HG03095 (cell line): ENCODE data around the gene LYZ.
A peak's percentile ranks its signal among the peaks of the same experiment; 100 is the strongest.

Experiments
- ATAC-seq: cut with Tn5 transposase; IDR thresholded peaks from one replicate; pipeline ENCODE4 v1.9.1; 2021; ENCODE audit warnings: moderate library complexity; ENCODE audit not compliant: unreplicated experiment

The LYZ gene

DNA sequence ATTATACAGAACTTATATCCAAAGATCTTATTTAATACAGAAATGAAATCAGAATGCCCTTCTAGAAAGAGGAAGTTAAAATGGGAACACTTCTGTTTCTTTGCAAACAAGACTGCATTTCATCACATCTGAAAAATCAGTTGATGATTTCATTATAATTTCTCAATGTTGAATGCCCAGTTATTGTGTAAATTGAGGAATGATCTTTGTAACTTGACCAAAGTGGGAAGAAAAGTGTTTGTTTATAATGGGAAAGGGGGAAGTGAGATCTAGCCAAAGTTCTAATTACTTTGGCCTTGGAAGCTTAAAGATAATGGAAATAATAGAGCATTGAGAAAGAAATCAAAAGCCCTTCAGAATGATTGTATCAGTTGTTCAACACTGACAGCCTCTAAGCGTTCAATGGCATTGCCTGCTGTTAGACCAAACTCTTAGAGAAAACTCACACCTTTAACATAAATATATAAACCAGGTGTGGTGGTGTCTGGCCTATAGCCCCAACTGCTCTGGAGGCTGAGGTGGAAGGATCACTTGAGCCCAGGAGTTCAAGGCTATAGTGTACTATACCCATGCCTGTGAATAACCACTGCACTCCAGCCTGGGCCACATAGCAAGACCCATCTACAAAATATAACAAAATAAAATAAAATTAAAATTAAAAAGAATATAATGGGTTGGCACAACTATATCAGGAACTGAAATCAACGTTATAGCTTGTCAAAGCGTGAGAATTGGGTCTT, 9.9 kb upstream of the LYZ start:
- ATAC-seq, result no peak

DNA sequence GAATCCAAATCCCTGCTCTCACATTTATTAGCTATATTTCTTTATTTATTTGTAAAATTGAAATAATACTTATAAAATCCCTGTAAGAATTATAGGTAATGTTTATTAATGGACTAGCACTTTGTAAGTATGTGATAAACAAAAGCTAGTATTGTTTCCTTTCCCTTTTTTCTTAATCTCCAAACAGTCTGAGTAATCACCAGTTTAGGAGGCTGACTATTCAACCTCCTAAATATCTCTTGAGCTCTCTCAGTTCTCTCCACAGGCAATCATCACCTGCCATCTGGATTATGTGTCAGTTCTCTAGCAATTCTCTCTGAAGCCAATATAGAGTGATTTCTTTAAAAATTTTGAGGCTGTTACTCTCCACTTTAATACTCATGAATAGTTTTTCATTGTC, 9.2 kb upstream of the LYZ start:
- no peak for ATAC-seq

DNA sequence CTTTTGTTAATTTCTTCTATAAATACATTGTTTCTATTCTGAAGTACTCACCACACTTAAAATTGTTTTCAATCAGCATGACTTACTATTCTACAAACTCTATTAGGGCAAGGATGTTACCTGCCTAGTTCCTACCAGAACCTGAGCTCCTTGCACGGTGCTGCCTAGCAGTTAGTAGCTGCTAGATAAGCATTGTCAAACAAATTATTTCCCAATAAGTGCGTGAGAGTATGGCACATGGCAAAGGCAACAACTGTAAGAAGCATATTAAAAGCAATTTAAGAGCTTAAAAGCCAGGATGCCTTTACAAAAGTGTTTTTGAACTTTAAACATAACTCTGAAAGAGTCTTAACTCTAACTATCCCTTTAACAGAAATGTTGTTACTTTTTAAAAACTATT, 8.2 kb upstream of the LYZ start:
- no peak for ATAC-seq

DNA sequence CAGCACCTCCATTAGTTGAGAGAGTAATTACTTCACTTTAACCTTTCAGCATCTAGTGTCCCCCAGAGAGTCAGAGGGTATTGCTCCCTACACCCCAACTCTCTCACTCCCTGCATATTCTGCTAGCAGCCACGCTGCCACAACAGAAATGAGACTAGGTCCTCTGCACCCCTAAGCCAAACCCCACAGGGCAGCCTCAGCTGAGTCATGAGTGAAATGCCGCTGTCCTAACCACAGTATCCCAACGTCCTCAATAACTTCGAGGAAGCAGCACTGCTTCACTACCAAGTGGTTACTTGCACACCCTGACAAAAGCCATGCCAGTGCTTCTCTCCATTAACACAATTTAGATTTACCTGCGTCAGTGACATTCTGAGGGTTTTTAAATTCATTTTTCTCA, 6.9 kb upstream of the LYZ start:
- ATAC-seq, result no peak

DNA sequence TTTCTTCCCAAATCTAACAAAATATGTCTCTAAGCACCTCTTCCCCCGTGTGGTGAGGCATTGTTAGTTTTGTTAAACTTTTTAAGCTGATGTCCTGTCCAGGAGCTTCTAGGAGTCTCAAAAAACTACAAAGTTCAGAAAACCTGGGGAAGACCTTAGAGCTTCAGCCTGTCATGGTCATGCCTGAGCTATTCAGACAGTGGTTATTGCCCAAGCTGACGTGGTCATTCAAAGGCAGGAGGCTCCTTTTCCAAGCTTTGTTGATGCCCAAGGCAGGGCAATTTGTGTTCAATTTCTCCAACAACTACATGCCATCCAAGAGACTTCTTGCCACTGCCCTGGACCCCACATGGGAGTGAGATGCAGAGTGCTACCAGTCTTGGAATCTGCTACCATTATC, 5.8 kb upstream of the LYZ start:
- ATAC-seq, result no peak

DNA sequence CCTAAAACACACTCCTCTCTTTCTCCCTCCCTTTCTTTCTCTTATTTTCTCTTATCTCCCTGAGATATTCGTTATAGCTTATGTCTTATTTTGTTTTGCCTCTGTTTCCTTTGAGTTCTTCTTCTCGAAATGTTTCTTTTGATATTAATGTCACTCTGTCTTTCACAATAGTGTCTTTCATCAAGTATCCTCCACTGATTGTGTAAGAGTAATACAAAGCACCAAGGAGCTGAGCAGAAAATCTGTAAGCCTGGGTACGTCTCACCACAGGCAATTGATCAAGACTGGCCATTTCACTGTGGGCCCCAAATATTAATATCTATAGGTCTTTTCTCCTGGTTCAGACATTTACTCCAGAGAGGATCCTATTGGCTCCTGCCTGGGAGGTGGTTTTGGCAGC, 4.8 kb upstream of the LYZ start:
- no peak for ATAC-seq

DNA sequence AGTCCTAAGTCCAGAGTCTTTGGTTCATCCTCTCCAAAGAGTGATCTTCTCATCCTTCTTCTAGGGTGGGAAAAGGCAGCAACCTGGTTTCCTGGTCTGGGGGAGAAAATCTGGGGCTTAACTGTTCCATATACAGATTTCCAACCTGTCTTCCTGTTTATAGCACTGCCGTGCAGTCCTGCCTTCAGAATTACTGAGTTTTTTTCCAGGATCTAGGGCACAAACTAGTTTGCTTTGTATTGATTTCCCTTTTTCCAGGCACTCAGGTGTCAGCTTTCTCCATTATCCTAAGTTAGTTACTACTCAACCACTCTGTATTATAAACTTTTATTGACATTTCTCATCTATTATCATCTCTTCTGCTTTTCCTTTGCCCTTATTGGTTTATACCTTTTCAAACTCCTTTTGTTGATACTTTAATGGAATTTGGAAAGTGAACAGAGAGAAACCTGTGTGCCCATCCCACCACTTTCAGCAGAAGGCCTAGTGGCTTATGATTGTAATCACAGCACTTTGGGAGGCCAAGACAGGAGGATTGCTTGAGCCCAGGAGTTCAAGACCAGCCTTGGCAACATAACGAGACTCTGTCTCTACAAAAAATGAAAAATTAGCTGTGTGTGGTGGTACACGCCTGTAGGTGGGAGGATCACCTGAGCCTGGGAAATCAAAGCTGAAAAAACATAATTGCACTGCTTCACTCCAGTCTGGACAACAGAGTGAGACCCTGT, 4.1 kb upstream of the LYZ start:
- ATAC-seq, result no peak

DNA sequence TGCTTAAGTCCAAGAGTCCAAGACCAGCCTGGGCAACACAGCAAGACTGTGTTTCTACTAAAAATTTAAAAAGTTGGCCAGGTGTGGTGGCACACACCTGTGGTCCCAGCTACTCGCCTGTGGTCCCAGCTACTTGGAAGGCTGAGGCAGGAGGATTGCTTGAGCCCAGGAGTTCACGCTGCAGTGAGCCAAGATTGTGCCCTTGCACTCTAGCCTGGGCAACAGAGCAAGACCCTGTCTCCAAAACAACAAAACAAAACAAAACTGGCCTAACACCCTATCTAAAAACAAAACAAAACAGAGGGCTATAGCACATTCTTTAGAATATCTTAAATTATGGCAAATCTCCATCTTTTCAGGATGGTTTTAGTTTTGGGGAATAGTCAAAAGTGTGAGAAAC, 3.1 kb upstream of the LYZ start:
- no peak for ATAC-seq

DNA sequence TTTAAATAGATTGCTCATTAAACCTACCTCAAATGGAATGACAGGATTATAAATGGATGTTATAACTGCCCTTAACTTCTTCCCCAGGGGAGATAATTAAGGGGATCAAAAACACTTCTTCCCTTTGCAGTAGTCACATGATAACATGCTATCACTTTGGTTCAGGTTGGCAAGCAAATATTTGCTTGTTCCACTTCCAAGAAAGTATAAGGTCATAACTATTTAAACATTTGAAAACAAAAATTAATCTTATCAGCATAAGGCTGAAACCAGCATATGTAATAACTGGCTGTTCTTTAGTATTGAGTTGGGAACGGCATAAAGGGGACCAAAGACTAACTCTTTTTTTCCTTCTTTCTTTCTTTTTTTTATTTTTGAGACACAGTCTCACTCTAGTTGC, 2.4 kb upstream of the LYZ start:
- no peak for ATAC-seq

DNA sequence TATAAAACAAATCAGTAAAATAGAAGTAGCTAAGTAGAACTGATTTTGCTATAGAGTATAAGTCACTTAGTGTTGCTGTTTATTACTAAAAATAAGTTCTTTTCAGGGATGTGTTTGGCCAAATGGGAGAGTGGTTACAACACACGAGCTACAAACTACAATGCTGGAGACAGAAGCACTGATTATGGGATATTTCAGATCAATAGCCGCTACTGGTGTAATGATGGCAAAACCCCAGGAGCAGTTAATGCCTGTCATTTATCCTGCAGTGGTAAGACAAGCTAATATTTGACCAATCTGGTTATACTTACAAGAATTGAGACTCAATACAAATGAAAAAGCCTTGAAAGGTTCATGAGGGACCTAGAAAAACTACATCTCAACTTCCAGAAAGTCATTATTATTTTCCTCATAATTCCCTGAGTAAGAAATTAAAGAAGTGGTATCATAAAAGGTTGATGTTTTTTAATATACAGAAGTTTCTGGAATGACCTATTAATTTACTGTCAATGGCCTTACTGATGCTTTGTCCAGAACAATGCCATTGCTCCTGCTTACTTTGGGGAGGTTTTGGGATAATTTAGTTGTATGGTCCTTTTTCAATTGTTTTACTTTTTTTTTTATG, 1.9 kb downstream of the LYZ start:
- no peak for ATAC-seq

DNA sequence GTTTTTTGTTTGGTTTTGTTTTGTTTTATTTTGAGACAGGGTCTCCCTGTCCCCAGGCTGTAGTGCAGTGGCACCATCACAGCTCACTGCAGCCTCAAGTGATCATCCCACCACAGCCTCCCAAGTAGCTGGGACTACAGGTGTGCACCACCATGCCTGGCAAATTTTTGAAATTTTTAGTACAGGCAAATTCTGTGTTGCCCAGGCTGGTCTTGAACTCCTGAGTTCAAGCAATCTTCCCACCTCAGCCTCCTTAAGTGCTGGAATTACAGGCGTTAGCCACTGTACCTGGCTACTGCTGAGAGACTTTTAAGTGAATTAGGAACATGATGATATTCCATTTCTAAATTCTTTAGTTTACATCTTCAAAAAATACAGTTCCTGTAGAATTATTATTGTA, 2.6 kb downstream of the LYZ start:
- no peak for ATAC-seq

DNA sequence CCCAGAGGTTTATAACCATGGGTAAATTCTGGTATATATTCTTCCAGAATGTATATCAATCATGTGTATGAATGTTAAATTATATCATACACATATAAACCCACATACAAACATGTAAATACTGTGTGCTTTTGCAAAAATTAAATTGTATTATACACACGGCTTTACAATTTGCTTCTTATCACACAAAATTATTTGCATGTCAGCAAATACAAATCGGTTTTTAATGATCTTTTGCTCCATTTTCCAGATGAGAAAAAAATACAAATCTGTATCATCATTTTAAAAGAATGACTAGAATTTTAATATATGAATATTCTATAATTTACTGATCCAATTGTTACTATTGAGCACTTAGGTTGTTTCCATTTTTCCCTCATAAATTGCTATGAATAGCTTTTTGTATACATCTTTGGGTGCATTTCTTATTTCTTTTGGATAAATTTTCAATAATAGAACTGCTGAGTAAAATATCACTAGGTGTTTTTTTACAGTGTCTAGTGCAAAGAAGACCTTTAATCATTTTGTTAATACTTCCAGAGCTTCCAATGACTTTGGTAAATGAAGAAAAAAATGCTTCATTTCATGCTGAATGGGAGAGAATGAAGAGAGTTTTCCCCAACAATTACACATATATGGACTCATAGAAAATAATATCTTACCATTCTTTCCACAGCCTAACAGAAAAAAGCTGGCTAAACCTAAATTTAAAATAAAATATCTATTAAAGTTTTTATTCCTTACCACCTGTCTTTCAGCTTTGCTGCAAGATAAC, 3.5 kb downstream of the LYZ start:
- ATAC-seq, result no peak

DNA sequence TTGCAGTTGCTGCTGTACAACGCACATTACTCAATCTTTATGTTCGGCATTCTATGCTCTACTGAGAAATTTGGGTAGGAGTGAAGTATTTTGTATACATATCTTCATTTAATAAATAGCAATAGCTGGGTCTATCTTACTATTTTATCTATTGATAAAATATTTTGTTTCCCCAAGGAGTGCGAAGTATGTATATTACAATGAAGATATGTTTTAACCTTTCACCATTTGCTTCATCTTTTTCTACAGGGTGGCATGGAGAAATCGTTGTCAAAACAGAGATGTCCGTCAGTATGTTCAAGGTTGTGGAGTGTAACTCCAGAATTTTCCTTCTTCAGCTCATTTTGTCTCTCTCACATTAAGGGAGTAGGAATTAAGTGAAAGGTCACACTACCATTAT, 4.7 kb downstream of the LYZ start:
- ATAC-seq, result no peak

DNA sequence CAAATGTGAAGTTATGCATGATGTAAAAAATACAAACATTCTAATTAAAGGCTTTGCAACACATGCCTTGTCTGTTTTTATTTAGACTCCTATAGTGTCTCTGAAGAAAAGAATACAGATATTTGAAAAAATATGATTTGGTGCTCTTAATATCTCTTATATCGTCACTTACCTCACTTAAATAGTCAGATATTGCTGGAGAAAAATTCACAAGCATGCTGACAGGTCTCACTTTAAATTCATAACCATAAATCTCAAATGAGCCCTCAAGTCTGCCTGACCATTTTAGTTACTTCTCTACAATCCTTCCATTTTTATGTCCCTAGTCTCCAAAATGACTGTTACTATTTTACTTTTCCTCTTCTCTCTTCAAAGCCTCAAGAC, 6.0 kb downstream of the LYZ start:
- no peak for ATAC-seq

DNA sequence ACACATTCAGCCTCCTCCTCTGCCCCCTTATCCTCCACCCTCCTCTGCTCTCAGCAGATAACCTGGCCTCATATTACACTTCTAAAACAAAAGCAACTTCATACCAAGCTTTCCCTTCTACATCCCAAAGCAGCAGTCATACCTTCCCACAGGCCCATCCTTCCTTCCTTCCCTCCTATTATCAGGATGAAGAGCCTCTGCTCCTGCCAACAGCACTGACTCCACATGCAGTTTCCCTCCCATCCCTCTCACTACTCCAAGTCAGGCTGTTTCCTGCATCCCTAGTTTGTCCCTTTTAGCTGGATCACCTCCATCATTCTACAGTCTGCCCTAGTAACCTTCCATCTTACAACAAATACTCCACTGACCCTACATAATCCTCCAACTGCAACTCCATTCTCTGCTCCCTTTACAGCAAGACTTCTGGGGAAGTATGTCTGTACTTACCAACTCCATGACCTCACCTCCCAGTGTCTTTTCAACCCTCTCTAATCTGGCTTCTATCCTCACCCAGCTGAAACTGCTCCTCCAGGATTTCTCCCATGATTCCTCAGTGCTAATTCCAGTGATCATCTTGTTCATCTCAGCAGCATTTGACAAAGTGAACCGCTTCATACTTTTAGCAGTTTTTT, 6.5 kb downstream of the LYZ start:
- ATAC-seq, result no peak

DNA sequence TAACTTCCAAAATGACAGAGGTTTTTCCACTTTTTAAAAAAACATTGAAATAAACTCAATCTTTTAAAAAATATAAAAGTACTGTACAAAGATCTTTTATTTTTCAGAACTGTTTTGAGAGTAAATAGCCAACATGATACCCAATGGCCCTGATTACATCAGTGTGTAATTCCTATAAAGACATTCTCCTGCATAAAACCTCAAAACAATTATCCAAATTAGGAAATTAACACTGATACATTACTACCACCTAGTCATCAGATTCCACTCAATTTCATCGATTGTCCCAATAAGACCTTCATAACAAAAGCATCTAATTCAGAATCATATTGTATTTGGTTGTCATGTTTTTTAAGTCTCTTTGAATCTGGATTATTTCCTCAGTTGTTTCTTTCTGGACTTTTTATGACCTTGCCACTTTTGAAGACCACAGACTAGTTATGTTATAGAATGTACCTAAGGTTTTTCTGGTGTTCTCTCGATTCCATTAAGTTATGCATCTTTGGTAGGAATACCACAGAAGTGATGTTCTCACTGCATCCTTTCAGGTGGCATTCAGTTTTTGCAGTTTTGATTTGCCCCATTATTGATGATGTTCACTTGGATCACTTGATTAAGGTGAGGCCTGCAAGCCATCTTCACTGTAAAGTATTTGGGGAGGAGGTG, 7.3 kb downstream of the LYZ start:
- no peak for ATAC-seq

DNA sequence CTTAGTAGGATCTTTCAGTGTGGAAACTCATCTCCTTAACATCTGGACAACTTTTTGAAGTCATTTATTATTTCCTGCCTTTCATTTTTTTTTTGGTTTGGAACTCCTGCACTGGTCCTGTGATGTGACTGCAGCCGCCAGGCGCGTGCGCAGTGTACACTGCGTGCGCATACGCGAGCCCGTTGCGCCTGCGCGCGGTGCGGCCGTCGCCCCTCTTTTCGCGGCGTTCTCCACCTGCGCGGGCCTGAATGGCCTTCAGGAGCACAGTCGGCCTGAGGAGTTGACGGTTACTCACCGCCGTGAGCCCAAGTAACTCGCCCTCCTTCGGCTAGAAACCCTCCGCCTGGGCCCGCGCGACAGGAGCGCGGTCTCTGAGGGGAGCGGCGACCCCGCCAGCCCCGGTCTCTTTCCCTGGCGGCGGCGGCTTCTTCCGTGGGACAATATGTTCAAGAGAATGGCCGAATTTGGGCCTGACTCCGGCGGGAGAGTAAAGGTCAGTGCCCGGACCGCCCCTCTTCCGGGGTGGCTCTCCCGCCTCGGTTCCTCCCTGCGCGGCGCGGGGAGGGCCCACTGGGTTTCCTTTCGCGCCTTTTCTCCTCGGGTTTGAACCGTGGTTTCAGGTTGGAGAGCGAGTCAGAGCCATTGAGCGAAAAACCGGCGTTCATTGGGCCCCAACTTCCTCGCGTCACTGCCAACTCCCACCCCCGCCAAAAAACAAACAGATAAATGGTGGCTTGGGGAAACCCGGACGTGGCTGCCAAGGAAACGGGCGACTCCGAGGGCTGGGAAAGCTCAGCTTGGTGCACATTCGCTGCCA, 11.6 kb downstream of the LYZ start, which contains the start of gene YEATS4:
Gene YEATS4 (plus strand): TSS at position 213 of the 817 bp plus-strand sequence. CDS start 230 bp downstream, at position 443.
- ATAC-seq, result peak; percentile 84

DNA sequence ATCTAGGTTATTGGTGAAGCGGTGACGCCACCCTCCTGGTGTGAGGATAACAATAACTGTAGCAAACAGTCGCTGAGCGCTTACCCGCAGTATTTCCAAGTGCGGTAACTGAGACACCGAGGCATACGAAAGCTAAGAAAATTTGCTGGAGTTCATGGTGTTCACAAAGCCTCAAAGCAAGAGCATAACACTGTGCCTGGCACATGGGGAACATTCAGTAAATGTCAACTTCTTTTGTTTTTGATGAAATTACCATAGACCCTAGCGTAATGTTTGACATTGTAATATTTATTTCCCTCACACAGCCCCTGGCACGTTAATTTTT, 12.1 kb downstream of the LYZ start:
- no peak for ATAC-seq

DNA sequence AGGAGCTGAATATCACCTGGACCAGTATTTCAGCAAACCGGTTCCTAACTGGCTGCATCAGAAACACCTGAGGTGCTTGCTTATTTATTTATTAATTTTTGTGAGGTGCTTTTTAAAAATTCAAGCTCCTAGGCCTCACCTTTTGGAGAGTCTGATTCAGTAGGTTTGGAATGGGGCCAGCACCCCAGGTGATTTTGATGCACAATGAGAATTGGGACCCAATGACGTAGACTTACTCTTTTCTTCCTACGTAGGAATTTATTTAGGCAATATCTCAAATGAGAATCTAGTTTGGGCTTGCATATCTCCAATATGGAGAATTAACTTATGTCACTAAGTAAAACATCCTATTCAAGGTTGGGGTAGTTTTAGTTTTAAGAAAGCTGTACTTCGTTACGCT, 18.6 kb downstream of the LYZ start:
- ATAC-seq, result no peak

DNA sequence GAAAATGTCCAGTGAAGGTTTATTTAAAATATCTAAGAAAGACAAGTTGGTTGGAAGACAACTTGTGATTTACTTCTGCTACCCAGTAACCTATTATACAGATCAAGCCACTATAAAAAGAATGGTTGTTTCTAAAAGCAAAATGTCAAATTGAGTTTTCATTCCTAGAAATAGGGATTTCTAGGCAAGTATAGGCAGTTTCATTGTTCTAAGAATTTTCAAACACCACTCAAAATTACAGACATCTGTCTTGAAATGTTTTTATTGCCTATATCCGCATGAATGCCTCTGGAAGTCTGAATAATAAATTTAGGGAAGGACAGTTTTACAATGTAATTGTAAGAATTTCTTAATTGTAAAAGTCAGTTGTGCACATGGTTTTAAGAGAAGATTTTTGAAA, 20.0 kb downstream of the LYZ start:
- ATAC-seq, result no peak
